Measurements from ENCODE around the gene KIF13A. TPM values are rescaled to one million over a fixed set of nuclear protein-coding genes. Genes with fewer than 3 reads are reported as not detected.

KIF13A gene
- total RNA-seq, 1 donor from 2014 or later, result 29.0 TPM

- H3K36me3 Mint-ChIP-seq, result peaks cover 1% of the 10 kb centered on the region
- Histone ChIP-seq H3K4me3 (no peak overlapping the region), H3K27me3 (no peaks in the 10 kb centered on the region)
Measured at GRCh38 chr6:18025596-18025995, 38.2 kb upstream of the KIF13A start.

GRCh38 chr6:18024876-18025275 lies 37.4 kb upstream of the KIF13A start:
- peaks cover 31% of the 10 kb centered on the region for H3F3A ChIP-seq (ENCODE audit: low read depth)
- no peaks in the 10 kb centered on the region for H3K36me3 ChIP-seq
- no peak overlapping the region for H2AFZ ChIP-seq (replicated peaks)
- Mint-ChIP-seq H3K9me3 (peaks cover 3% of the 10 kb centered on the region), H3K36me3 (peaks cover 1% of the 10 kb centered on the region), H3K27me3 (ENCODE audit: insufficient read depth, low read depth) (no peaks in the 10 kb centered on the region), H3K4me3 (no peak overlapping the region), H3K27ac (no peak overlapping the region), H3K4me1 (peaks cover 27% of the 10 kb centered on the region)
- H3K27me3 ChIP-seq, result no peaks in the 10 kb centered on the region
- no peak overlapping the region for H3K9ac ChIP-seq
- H3K27ac ChIP-seq, result no peak overlapping the region
- H3K4me3 ChIP-seq, result no peak overlapping the region
- H3K4me2 ChIP-seq, result no peak overlapping the region
- no peaks in the 10 kb centered on the region for H4K20me1 ChIP-seq (ENCODE audit: low read depth)
- no peaks in the 10 kb centered on the region for H3K9me3 ChIP-seq (ENCODE audit: low read depth)
- peaks cover 21% of the 10 kb centered on the region for H3K4me1 ChIP-seq
- no peaks in the 10 kb centered on the region for H3K79me2 ChIP-seq (ENCODE audit: low read depth)
- no peak for DNase-seq (ENCODE audit: low spot score)
- TF ChIP-seq EZH2 (IDR thresholded peaks at IDR 0.05) (no peak), CTCF (IDR thresholded peaks at IDR 0.05) (no peak), EZH2phosphoT487 (IDR thresholded peaks at IDR 0.05) (no peak)

More at GRCh38 chr6:18025596-18025995, 38.2 kb upstream of the KIF13A start:
- H3K36me3 ChIP-seq, result no peaks in the 10 kb centered on the region
- peaks cover 31% of the 10 kb centered on the region for H3F3A ChIP-seq (ENCODE audit: low read depth)
- H3K4me1 ChIP-seq, result peaks cover 21% of the 10 kb centered on the region
- H3K9me3 ChIP-seq (ENCODE audit: low read depth), result no peaks in the 10 kb centered on the region
- H3K4me2 ChIP-seq, result no peak overlapping the region
- TF ChIP-seq CTCF (IDR thresholded peaks at IDR 0.05) (no peak), EZH2phosphoT487 (IDR thresholded peaks at IDR 0.05) (no peak), EZH2 (IDR thresholded peaks at IDR 0.05) (no peak)
- Mint-ChIP-seq H3K4me3 (no peak overlapping the region), H3K4me1 (peaks cover 27% of the 10 kb centered on the region), H3K27ac (peak overlapping the region; percentile 72), H3K27me3 (ENCODE audit: insufficient read depth, low read depth) (no peaks in the 10 kb centered on the region), H3K9me3 (peaks cover 3% of the 10 kb centered on the region)
- no peak overlapping the region for H3K27ac ChIP-seq
- no peak overlapping the region for H3K9ac ChIP-seq
- no peak overlapping the region for H2AFZ ChIP-seq (replicated peaks)
- no peaks in the 10 kb centered on the region for H3K79me2 ChIP-seq (ENCODE audit: low read depth)
- no peak for DNase-seq (ENCODE audit: low spot score)
- H4K20me1 ChIP-seq (ENCODE audit: low read depth), result no peaks in the 10 kb centered on the region

- Histone ChIP-seq H3K79me2 (ENCODE audit: low read depth) (no peaks in the 10 kb centered on the region), H2AFZ (replicated peaks) (no peak overlapping the region), H3K36me3 (no peaks in the 10 kb centered on the region), H3K4me2 (peak overlapping the region; percentile 66), H3K27me3 (no peaks in the 10 kb centered on the region), H3K4me3 (no peak overlapping the region), H4K20me1 (ENCODE audit: low read depth) (no peaks in the 10 kb centered on the region), H3K4me1 (peaks cover 21% of the 10 kb centered on the region), H3K27ac (peak overlapping the region; percentile 99), H3K9ac (no peak overlapping the region), H3F3A (ENCODE audit: low read depth) (peaks cover 31% of the 10 kb centered on the region), H3K9me3 (ENCODE audit: low read depth) (no peaks in the 10 kb centered on the region)
- Mint-ChIP-seq H3K36me3 (peaks cover 1% of the 10 kb centered on the region), H3K27me3 (ENCODE audit: insufficient read depth, low read depth) (no peaks in the 10 kb centered on the region), H3K9me3 (peaks cover 3% of the 10 kb centered on the region), H3K4me3 (no peak overlapping the region), H3K4me1 (peaks cover 27% of the 10 kb centered on the region), H3K27ac (peak overlapping the region; percentile 94)
- TF ChIP-seq EZH2 (IDR thresholded peaks at IDR 0.05), result no peak
- no peak for TF ChIP-seq EZH2phosphoT487 (IDR thresholded peaks at IDR 0.05)
- no peak for TF ChIP-seq CTCF (IDR thresholded peaks at IDR 0.05)
- DNase-seq (ENCODE audit: low spot score), result no peak
Measured at GRCh38 chr6:18023891-18024290, 36.5 kb upstream of the KIF13A start.
